ENCODE results near the gene FAM162A.

- TF ChIP-seq TAF1 (IDR thresholded peaks at IDR 0.05; ENCODE audit: low read depth, low read length), result no peak
- no peak for TF ChIP-seq POLR2A (IDR thresholded peaks at IDR 0.05; ENCODE audit: low read depth, low read length)
- no peak for TF ChIP-seq SPI1 (IDR thresholded peaks at IDR 0.05; ENCODE audit: low read depth, low read length)
- TF ChIP-seq POLR2AphosphoS5 (IDR thresholded peaks at IDR 0.05; ENCODE audit: low read depth, low read length), result no peak
Observed at GRCh38 chr3:122416966-122417365, 33.0 kb downstream of the FAM162A start.

Data from GM12891 (cell line).